DOHH2 (cell line): ENCODE measurements around the gene TSHZ3.

Source experiments
- H3F3A ChIP-seq: fragments of 200-600 bp; sonication (generic), shearing (Covaris generic); 2 replicates; pipeline ENCODE4 v1.6.0; 2016; ENCODE audit warnings: antibody characterized with exemption, mild to moderate bottlenecking; ENCODE audit not compliant: control insufficient read depth, insufficient read depth
- H3K27ac ChIP-seq: fragments of 200-600 bp; sonication (generic); 2 replicates; pipeline ENCODE4 v1.5.1; 2014; ENCODE audit warnings: low read depth, mild to moderate bottlenecking, low read length, moderate library complexity
- H3K27me3 ChIP-seq: fragments of 200-600 bp; sonication (generic); 2 replicates; pipeline ENCODE4 v1.6.1; 2014; ENCODE audit warnings: mild to moderate bottlenecking, low read length, mixed read lengths; ENCODE audit not compliant: control insufficient read depth
- H3K36me3 ChIP-seq: fragments of 200-600 bp; sonication (generic); 2 replicates; pipeline ENCODE4 v1.6.1; 2014; ENCODE audit warnings: mild to moderate bottlenecking, low read length, moderate library complexity, mixed read lengths; ENCODE audit not compliant: control insufficient read depth
- H3K4me1 ChIP-seq: fragments of 200-600 bp; sonication (generic); 2 replicates; pipeline ENCODE4 v1.6.1; 2014; ENCODE audit warnings: mild to moderate bottlenecking, low read length, mixed read lengths; ENCODE audit not compliant: control insufficient read depth
- H3K4me2 ChIP-seq: fragments of 200-600 bp; sonication (generic); 2 replicates; pipeline ENCODE4 v1.6.0; 2014; ENCODE audit warnings: mild to moderate bottlenecking, low read length, moderate library complexity
- H3K4me3 ChIP-seq: fragments of 200-600 bp; sonication (generic); 2 replicates; pipeline ENCODE4 v1.5.1; 2014; ENCODE audit warnings: mild to moderate bottlenecking, low read length, mixed read lengths
- H3K79me2 ChIP-seq: fragments of 200-600 bp; sonication (generic); 2 replicates; pipeline ENCODE4 v1.6.1; 2014; ENCODE audit warnings: mild to moderate bottlenecking, low read length, mixed read lengths; ENCODE audit not compliant: control insufficient read depth
- H3K9me2 ChIP-seq: fragments of 200-600 bp; sonication (generic); replicated peaks from 2 replicates; pipeline ENCODE4 v1.6.1; 2014; ENCODE audit warnings: mild to moderate bottlenecking, low read length, mixed read lengths; ENCODE audit not compliant: control insufficient read depth
- H3K9me3 ChIP-seq: fragments of 200-600 bp; sonication (generic); 2 replicates; pipeline ENCODE4 v1.6.1; 2014; ENCODE audit warnings: antibody characterized with exemption, low read length, mixed read lengths; ENCODE audit not compliant: control insufficient read depth, insufficient read depth
- H4K20me1 ChIP-seq: fragments of 200-600 bp; sonication (generic); 2 replicates; pipeline ENCODE4 v1.6.0; 2014; ENCODE audit warnings: low read depth, mild to moderate bottlenecking, antibody characterized with exemption, low read length, moderate library complexity; ENCODE audit not compliant: control insufficient read depth, insufficient read depth
- EZH2phosphoT487 ChIP-seq: fragments of 200-600 bp; sonication (generic); IDR thresholded peaks from 2 replicates; pipeline ENCODE4 v1.6.1; 2017; ENCODE audit warnings: borderline replicate concordance, mild to moderate bottlenecking, antibody characterized with exemption, low read length, moderate library complexity, mixed read lengths
- TF ChIP-seq, protein P1 (sequence below): fragments of 200-600 bp; sonication (generic); IDR thresholded peaks from one replicate; pipeline ENCODE4 v1.5.1; 2014; ENCODE audit warnings: antibody characterized with exemption, mild to moderate bottlenecking, low read depth, low read length; ENCODE audit not compliant: poor library complexity, severe bottlenecking

The TSHZ3 gene

DNA sequence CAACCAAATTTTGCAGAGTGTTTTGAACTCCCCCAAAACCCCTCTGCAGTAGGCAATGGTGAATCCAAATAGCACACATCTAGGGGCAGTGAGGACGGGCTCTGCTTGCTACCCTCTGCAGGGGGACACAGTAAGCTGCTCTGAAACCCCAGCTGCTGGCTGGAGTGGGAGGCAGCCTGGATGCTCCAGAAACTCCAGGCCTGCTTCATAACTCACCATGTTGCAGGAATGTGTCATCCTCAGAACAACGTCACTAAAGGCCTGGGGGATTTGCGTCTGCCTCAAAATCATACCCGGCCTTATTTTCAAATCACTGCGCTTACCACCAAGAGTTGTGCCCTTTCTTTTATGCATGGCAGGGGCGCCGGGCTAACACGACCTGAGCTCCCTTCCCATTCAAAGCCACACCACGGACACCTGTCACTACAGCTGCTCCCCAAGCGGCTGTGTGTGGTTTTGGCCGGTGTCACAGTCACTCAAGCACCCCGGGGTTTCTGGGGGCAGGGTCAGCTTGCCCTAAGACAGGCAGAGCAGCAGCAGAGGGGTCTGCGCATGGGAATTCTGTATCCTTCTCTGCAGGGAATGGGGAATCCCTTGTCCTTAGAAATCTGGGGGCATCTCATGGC lies 93.9 kb downstream of the TSHZ3 start:
- Histone ChIP-seq H3F3A (no peaks in the 10 kb centered on the region), H3K27ac (no peak overlapping the region), H3K4me3 (no peak overlapping the region), H3K4me2 (no peak overlapping the region), H3K36me3 (no peaks in the 10 kb centered on the region), H4K20me1 (no peaks in the 10 kb centered on the region), H3K9me3 (no peaks in the 10 kb centered on the region; the same call in 1 of the 2 replicates), H3K9me2 (no peaks in the 10 kb centered on the region), H3K4me1 (no peaks in the 10 kb centered on the region), H3K79me2 (no peaks in the 10 kb centered on the region), H3K27me3 (no peaks in the 10 kb centered on the region)
- TF ChIP-seq, protein P1, sequence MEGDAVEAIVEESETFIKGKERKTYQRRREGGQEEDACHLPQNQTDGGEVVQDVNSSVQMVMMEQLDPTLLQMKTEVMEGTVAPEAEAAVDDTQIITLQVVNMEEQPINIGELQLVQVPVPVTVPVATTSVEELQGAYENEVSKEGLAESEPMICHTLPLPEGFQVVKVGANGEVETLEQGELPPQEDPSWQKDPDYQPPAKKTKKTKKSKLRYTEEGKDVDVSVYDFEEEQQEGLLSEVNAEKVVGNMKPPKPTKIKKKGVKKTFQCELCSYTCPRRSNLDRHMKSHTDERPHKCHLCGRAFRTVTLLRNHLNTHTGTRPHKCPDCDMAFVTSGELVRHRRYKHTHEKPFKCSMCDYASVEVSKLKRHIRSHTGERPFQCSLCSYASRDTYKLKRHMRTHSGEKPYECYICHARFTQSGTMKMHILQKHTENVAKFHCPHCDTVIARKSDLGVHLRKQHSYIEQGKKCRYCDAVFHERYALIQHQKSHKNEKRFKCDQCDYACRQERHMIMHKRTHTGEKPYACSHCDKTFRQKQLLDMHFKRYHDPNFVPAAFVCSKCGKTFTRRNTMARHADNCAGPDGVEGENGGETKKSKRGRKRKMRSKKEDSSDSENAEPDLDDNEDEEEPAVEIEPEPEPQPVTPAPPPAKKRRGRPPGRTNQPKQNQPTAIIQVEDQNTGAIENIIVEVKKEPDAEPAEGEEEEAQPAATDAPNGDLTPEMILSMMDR = no peak
- no peak for TF ChIP-seq EZH2phosphoT487

GRCh38 chr19:31254611-31255010 lies 94.6 kb downstream of the TSHZ3 start:
- Histone ChIP-seq H3K4me3 (no peak overlapping the region), H3K36me3 (no peaks in the 10 kb centered on the region), H3K4me1 (no peaks in the 10 kb centered on the region), H3K4me2 (no peak overlapping the region), H3K27ac (no peak overlapping the region), H3K27me3 (no peaks in the 10 kb centered on the region), H3K79me2 (no peaks in the 10 kb centered on the region), H3K9me3 (no peaks in the 10 kb centered on the region; the same call in 1 of the 2 replicates), H3K9me2 (no peaks in the 10 kb centered on the region), H3F3A (no peaks in the 10 kb centered on the region), H4K20me1 (no peaks in the 10 kb centered on the region)
- TF ChIP-seq, protein P1 = no peak

DNA sequence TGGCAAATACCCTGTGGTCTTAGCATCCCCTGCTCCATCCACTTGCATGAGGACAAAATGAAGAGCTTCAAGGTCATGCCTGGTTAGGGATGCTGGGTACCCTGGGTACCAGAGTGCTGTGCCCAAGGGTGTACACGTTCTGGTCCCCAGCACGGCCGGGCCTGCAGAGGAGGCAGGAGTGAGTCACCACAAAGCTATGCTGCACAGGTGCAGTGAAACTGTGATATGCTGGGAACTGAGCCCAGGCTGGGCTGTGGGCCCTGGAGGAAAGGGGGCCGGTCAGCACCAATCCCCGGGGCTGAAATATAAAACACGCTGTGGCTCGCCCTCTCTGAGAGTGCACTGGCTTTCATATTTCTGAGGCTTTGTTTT lies 95.1 kb downstream of the TSHZ3 start:
- no peak overlapping the region for H3K4me2 ChIP-seq
- no peaks in the 10 kb centered on the region for H3F3A ChIP-seq
- TF ChIP-seq, protein P1 = no peak
- no peak for TF ChIP-seq EZH2phosphoT487
- no peak overlapping the region for H3K4me3 ChIP-seq
- no peaks in the 10 kb centered on the region; the same call in 1 of the 2 replicates for H3K9me3 ChIP-seq
- H3K36me3 ChIP-seq = no peaks in the 10 kb centered on the region
- no peaks in the 10 kb centered on the region for H3K9me2 ChIP-seq
- no peaks in the 10 kb centered on the region for H3K27me3 ChIP-seq
- H3K79me2 ChIP-seq = no peaks in the 10 kb centered on the region
- no peak overlapping the region for H3K27ac ChIP-seq
- no peaks in the 10 kb centered on the region for H3K4me1 ChIP-seq
- H4K20me1 ChIP-seq = no peaks in the 10 kb centered on the region
